IMR-90 (cell line): ENCODE results near the gene ELMO1. TPM values are rescaled to one million over a fixed set of nuclear protein-coding genes. Genes with fewer than 3 reads are reported as not detected.
A peak's percentile ranks its signal among the peaks of the same experiment; 100 is the strongest.

Experiments used
- ATAC-seq: fragments of 200-7000 bp; cut with Tn5 transposase; 2 replicates; pipeline ENCODE4 v1.9.1; 2020; ENCODE audit warnings: low read depth, mild to moderate bottlenecking, moderate library complexity
- BruUV-seq: library from RNA; stranded (reverse); fragments of 400-500 nt; replicated peaks from 2 replicates; lab custom pipeline; 2021; lab: Mats Ljungman, UMichigan
- CTCF ChIA-PET: fragments of 300-600 bp; formaldehyde crosslinking; extraction: SDS; loops from one replicate; lab custom pipeline; 2021; ENCODE audit warnings: antibody characterized with exemption; lab: Yijun Ruan, JAX
- POLR2A ChIA-PET: fragments of 300-600 bp; sonication (Branson Sonifier 250); formaldehyde crosslinking; loops from one replicate; lab custom pipeline; 2022; ENCODE audit warnings: antibody characterized with exemption; ENCODE audit not compliant: unreplicated experiment; lab: Charles Lee
- DNase-seq: peaks from one replicate; pipeline ENCODE4 v3.0.0; 2013
- H2AFZ ChIP-seq: replicated peaks from 2 replicates; pipeline ENCODE3; 2013; ENCODE audit warnings: low read length, mild to moderate bottlenecking; ENCODE audit not compliant: poor library complexity
- H2AK5ac ChIP-seq: 2 replicates; pipeline ENCODE4 v1.6.1; 2013; ENCODE audit warnings: low read depth, low read length, inconsistent platforms
- H2AK9ac ChIP-seq: replicated peaks from 2 replicates; pipeline ENCODE3; 2013; ENCODE audit warnings: mild to moderate bottlenecking, low read depth, low read length, moderate library complexity; ENCODE audit not compliant: poor library complexity
- H2BK120ac ChIP-seq: 2 replicates; pipeline ENCODE4 v1.6.1; 2013; ENCODE audit warnings: low read depth, low read length, inconsistent platforms
- H2BK15ac ChIP-seq: 3 replicates; pipeline ENCODE4 v1.6.1; 2013; ENCODE audit warnings: low read depth, low read length, inconsistent platforms
- H2BK20ac ChIP-seq: 2 replicates; pipeline ENCODE4 v1.6.1; 2013; ENCODE audit warnings: low read depth, mild to moderate bottlenecking, inconsistent platforms, low read length, moderate library complexity
- H2BK5ac ChIP-seq: 2 replicates; pipeline ENCODE4 v1.6.1; 2013; ENCODE audit warnings: mild to moderate bottlenecking, low read depth, low read length, inconsistent platforms; ENCODE audit not compliant: poor library complexity, severe bottlenecking
- H3K14ac ChIP-seq: replicated peaks from 2 replicates; pipeline ENCODE4 v1.6.1; 2013; ENCODE audit warnings: low read depth, low read length, inconsistent platforms
- H3K18ac ChIP-seq: 2 replicates; pipeline ENCODE4 v1.6.1; 2013; ENCODE audit warnings: low read depth, low read length, control low read depth
- H3K23ac ChIP-seq: 2 replicates; pipeline ENCODE4 v1.6.1; 2013; ENCODE audit warnings: low read depth, low read length, inconsistent platforms
- H3K27ac ChIP-seq: 2 replicates; pipeline ENCODE4 v1.5.1; 2013; ENCODE audit warnings: mild to moderate bottlenecking, control low read depth, low read length; ENCODE audit not compliant: insufficient read depth
- H3K27me3 ChIP-seq: 2 replicates; pipeline ENCODE4 v1.6.1; 2013; ENCODE audit warnings: low read length; ENCODE audit not compliant: control insufficient read depth, insufficient read depth
- H3K36me3 ChIP-seq: 2 replicates; pipeline ENCODE4 v1.6.1; 2013; ENCODE audit warnings: low read length, mixed read lengths; ENCODE audit not compliant: control insufficient read depth, insufficient read depth
- H3K4ac ChIP-seq: 2 replicates; pipeline ENCODE4 v1.6.1; 2013; ENCODE audit warnings: low read depth, low read length, inconsistent platforms
- H3K4me1 ChIP-seq: 2 replicates; pipeline ENCODE4 v1.6.1; 2013; ENCODE audit warnings: low read length, mixed read lengths; ENCODE audit not compliant: control insufficient read depth, insufficient read depth
- H3K4me2 ChIP-seq: 2 replicates; pipeline ENCODE4 v1.6.1; 2013; ENCODE audit warnings: low read depth, mild to moderate bottlenecking, control low read depth, low read length, moderate library complexity
- H3K4me3 ChIP-seq: 2 replicates; pipeline ENCODE4 v1.5.1; 2013; ENCODE audit warnings: low read depth, mild to moderate bottlenecking, control low read depth, low read length, moderate library complexity; ENCODE audit not compliant: insufficient read depth
- H3K56ac ChIP-seq: 2 replicates; pipeline ENCODE4 v1.6.1; 2013; ENCODE audit warnings: low read length, inconsistent platforms; ENCODE audit not compliant: insufficient read depth; ENCODE audit errors: extremely low read depth
- H3K79me1 ChIP-seq, 2 experiments: 2 replicates each; pipeline ENCODE4 v1.6.1; 2013; ENCODE audit warnings: low read length in 2 of 2, inconsistent platforms in 1 of 2, low read depth in 1 of 2
- H3K9ac ChIP-seq: 2 replicates; pipeline ENCODE4 v1.6.1; 2013; ENCODE audit warnings: low read depth, low read length, control low read depth
- H3K9me1 ChIP-seq: 2 replicates; pipeline ENCODE4 v1.6.1; 2013; ENCODE audit warnings: low read length, inconsistent platforms; ENCODE audit not compliant: insufficient read depth
- H3K9me3 ChIP-seq: 2 replicates; pipeline ENCODE4 v1.6.1; 2013; ENCODE audit warnings: low read length; ENCODE audit not compliant: control insufficient read depth, insufficient read depth
- H4K20me1 ChIP-seq: 2 replicates; pipeline ENCODE4 v1.6.1; 2013; ENCODE audit warnings: low read length, inconsistent platforms; ENCODE audit not compliant: insufficient read depth
- H4K5ac ChIP-seq: 2 replicates; pipeline ENCODE4 v1.6.1; 2013; ENCODE audit warnings: mild to moderate bottlenecking, low read depth, low read length, control low read depth
- H4K8ac ChIP-seq, 2 experiments: 2 replicates each; pipeline ENCODE4 v1.6.1; 2013; ENCODE audit warnings: low read depth in 2 of 2, low read length in 2 of 2, control low read depth in 1 of 2, inconsistent platforms in 1 of 2
- H4K91ac ChIP-seq: 2 replicates; pipeline ENCODE4 v1.6.1; 2013; ENCODE audit warnings: low read depth, low read length, inconsistent platforms; ENCODE audit not compliant: insufficient read depth
- BHLHE40 ChIP-seq: fragments of 150-350 bp; IDR thresholded peaks from 2 replicates; pipeline ENCODE4 v1.6.1; 2016; ENCODE audit warnings: mild to moderate bottlenecking, low read depth, low read length
- CHD1 ChIP-seq: IDR thresholded peaks from 2 replicates; pipeline ENCODE4 v1.6.1; 2012; ENCODE audit warnings: low read depth, low read length, improper control_type of control experiment
- FOS ChIP-seq: fragments of 150-350 bp; IDR thresholded peaks from 2 replicates; pipeline ENCODE4 v1.6.1; 2016; ENCODE audit warnings: low read depth, low read length
- MAFK ChIP-seq: IDR thresholded peaks from 2 replicates; pipeline ENCODE4 v1.6.1; 2012; ENCODE audit warnings: low read depth, low read length, improper control_type of control experiment
- MAZ ChIP-seq: IDR thresholded peaks from 2 replicates; pipeline ENCODE4 v1.6.1; 2012; ENCODE audit warnings: low read depth, mild to moderate bottlenecking, low read length, improper control_type of control experiment, moderate library complexity, borderline replicate concordance
- MXI1 ChIP-seq: IDR thresholded peaks from 2 replicates; pipeline ENCODE4 v1.6.1; 2012; ENCODE audit warnings: low read depth, mild to moderate bottlenecking, low read length, moderate library complexity, borderline replicate concordance
- POLR2A ChIP-seq: IDR thresholded peaks from 2 replicates; pipeline ENCODE4 v1.6.1; 2012; ENCODE audit warnings: mild to moderate bottlenecking, low read depth, low read length
- RCOR1 ChIP-seq: IDR thresholded peaks from 2 replicates; pipeline ENCODE4 v1.6.1; 2012; ENCODE audit warnings: mild to moderate bottlenecking, low read length, improper control_type of control experiment; ENCODE audit not compliant: insufficient replicate concordance
- SMC3 ChIP-seq: fragments of 150-350 bp; IDR thresholded peaks from 2 replicates; pipeline ENCODE4 v1.6.1; 2016; ENCODE audit warnings: low read depth, mild to moderate bottlenecking, antibody characterized with exemption, low read length, moderate library complexity
- WGBS, 2 experiments: methylation state at CpG; one replicate each; pipeline versions ENCODE4 v1.1.5 to v1.1.7; 2013; ENCODE audit warnings: missing lambda C conversion rate in 2 of 2; ENCODE audit not compliant: insufficient read length in 1 of 2; ENCODE audit errors: extremely low coverage in 2 of 2; 5-methylcytosine and 5-hydroxymethylcytosine counted together
- dilution Hi-C: fragments of 300-500 bp; cut with HindIII; formaldehyde crosslinking; loops from one replicate; pipeline ENCODE4 v1.14.3; 2018; ENCODE audit warnings: low sequenced_read_pairs; ENCODE audit not compliant: unreplicated experiment
- in situ Hi-C: fragments of 300-500 bp; cut with MboI; formaldehyde crosslinking; loops from 3 replicates; pipeline ENCODE4 v1.14.3; 2019; ENCODE audit warnings: low sequenced_read_pairs, inconsistent platforms, mixed read lengths
- intact Hi-C: fragments of 100-400 bp; cut with micrococcal nuclease; formaldehyde crosslinking; loops from 2 replicates; pipeline ENCODE4 v1.10.0; 2022
- polyA plus RNA-seq, 3 experiments: library from polyadenylated mRNA; depleted of rRNA; stranded (reverse); fragments of >200 nt; gene quantifications; 2 replicates each; pipeline ENCODE4 v1.2.3, GENCODE V29; 2012; ENCODE audit warnings: low replicate concordance in 1 of 3
- total RNA-seq: library from RNA; depleted of rRNA; stranded (reverse); fragments of >200 nt; gene quantifications from 2 replicates; pipeline ENCODE4 v1.2.3, GENCODE V29; 2012
- TF ChIP-seq, protein P1 (sequence below): conservative IDR thresholded peaks from 2 replicates; pipeline ENCODE4 v1.5.1; 2012; ENCODE audit warnings: mild to moderate bottlenecking, low read depth, low read length, improper control_type of control experiment
- TF ChIP-seq, protein P2 (sequence below): fragments of 150-350 bp; IDR thresholded peaks from 2 replicates; pipeline ENCODE4 v1.6.1; 2017; ENCODE audit warnings: mild to moderate bottlenecking, antibody characterized with exemption, low read length, low read depth
- TF ChIP-seq, protein P3 (sequence below): fragments of 150-350 bp; IDR thresholded peaks from 2 replicates; pipeline ENCODE4 v1.6.1; 2016; ENCODE audit warnings: low read depth, mild to moderate bottlenecking, low read length, moderate library complexity, borderline replicate concordance

ELMO1 gene
- total and polyA plus RNA-seq, 2 of the 4 experiments (the other 2 are of a cell fraction) = 0.03 TPM; not detected in 1

DNA sequence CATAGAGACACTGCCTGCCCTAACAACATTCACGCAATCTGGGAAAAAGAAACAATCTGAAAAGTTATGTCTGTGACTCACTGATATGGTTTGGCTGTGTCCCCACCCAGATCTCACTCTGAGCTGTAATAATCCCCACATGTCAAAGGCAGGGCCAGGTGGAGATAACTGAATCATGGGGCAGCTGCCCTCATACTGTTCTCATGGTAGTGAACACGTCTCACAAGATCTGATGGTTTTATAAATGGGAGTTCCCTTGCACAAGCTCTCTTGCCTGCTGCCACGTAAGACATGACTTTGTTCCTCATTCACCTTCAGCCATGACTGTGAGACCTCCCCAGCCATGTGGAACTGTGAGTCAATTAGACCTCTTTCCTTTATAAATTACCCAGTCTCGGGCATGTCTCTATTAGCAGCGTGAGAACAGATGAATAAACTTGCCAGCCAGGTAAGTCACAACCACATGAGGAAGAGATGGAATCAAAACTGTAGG, 382.8 kb downstream of the ELMO1 start:
- no peaks in the 10 kb centered on the region for H3K79me1 ChIP-seq

More for the DNA sequence above, 382.8 kb downstream of the ELMO1 start:
- intact Hi-C loops = no loop called here
- H4K20me1 ChIP-seq = no peaks in the 10 kb centered on the region
- ChIA-PET POLR2A (no interaction called here), CTCF (no interaction called here)
- no peak overlapping the region for H4K5ac ChIP-seq
- no peaks in the 10 kb centered on the region for H3K36me3 ChIP-seq
- H3K9me1 ChIP-seq = no peaks in the 10 kb centered on the region
- dilution Hi-C loops = no loop called here
- H2AK9ac ChIP-seq = no peak overlapping the region
- H3K4me3 ChIP-seq = no peak overlapping the region
- no peak overlapping the region for H3K56ac ChIP-seq
- no peaks in the 10 kb centered on the region for H3K9me3 ChIP-seq
- H3K18ac ChIP-seq = no peak overlapping the region
- H3K23ac ChIP-seq = no peak overlapping the region
- H2BK20ac ChIP-seq = no peak overlapping the region
- no peak overlapping the region for H3K27ac ChIP-seq
- no peak overlapping the region for H3K9ac ChIP-seq
- peak; percentile 44 for DNase-seq
- BruUV-seq = no TSS peak
- no peak overlapping the region for H4K8ac ChIP-seq
- H3K4me1 ChIP-seq = no peaks in the 10 kb centered on the region
- no peak overlapping the region for H3K4me2 ChIP-seq
- no peak overlapping the region for H2BK15ac ChIP-seq
- TF ChIP-seq MAZ (no peak), FOS (no peak), CHD1 (no peak), POLR2A (no peak), SMC3 (no peak), MXI1 (no peak), MAFK (no peak), RCOR1 (no peak), BHLHE40 (no peak)
- TF ChIP-seq, protein P1, sequence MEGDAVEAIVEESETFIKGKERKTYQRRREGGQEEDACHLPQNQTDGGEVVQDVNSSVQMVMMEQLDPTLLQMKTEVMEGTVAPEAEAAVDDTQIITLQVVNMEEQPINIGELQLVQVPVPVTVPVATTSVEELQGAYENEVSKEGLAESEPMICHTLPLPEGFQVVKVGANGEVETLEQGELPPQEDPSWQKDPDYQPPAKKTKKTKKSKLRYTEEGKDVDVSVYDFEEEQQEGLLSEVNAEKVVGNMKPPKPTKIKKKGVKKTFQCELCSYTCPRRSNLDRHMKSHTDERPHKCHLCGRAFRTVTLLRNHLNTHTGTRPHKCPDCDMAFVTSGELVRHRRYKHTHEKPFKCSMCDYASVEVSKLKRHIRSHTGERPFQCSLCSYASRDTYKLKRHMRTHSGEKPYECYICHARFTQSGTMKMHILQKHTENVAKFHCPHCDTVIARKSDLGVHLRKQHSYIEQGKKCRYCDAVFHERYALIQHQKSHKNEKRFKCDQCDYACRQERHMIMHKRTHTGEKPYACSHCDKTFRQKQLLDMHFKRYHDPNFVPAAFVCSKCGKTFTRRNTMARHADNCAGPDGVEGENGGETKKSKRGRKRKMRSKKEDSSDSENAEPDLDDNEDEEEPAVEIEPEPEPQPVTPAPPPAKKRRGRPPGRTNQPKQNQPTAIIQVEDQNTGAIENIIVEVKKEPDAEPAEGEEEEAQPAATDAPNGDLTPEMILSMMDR = no peak
- TF ChIP-seq, protein P2, sequence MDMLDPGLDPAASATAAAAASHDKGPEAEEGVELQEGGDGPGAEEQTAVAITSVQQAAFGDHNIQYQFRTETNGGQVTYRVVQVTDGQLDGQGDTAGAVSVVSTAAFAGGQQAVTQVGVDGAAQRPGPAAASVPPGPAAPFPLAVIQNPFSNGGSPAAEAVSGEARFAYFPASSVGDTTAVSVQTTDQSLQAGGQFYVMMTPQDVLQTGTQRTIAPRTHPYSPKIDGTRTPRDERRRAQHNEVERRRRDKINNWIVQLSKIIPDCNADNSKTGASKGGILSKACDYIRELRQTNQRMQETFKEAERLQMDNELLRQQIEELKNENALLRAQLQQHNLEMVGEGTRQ = no peak
- TF ChIP-seq, protein P3, sequence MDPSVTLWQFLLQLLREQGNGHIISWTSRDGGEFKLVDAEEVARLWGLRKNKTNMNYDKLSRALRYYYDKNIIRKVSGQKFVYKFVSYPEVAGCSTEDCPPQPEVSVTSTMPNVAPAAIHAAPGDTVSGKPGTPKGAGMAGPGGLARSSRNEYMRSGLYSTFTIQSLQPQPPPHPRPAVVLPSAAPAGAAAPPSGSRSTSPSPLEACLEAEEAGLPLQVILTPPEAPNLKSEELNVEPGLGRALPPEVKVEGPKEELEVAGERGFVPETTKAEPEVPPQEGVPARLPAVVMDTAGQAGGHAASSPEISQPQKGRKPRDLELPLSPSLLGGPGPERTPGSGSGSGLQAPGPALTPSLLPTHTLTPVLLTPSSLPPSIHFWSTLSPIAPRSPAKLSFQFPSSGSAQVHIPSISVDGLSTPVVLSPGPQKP = no peak
- no peak overlapping the region for H2AFZ ChIP-seq
- no peaks in the 10 kb centered on the region; the same call in 1 of the 2 replicates for H3K27me3 ChIP-seq
- H4K91ac ChIP-seq = no peak overlapping the region
- peak; percentile 55 for ATAC-seq
- H3K4ac ChIP-seq = no peak overlapping the region
- no peak overlapping the region for H2AK5ac ChIP-seq
- no peak overlapping the region for H2BK5ac ChIP-seq
- no peak overlapping the region for H2BK120ac ChIP-seq
- no CpG with 5 or more reads among the region's 5 CpGs for WGBS, 2 experiments
- in situ Hi-C loops = no loop called here
- no peak overlapping the region for H3K14ac ChIP-seq
